ENCODE measurements around the gene BMP8A.

The BMP8A gene

GRCh38 chr1:39571178-39571483 is 79.7 kb downstream of the BMP8A start:
- DNase-seq (ENCODE audit: low spot score): no peak

GRCh38 chr1:39572379-39573096 is 81.1 kb downstream of the BMP8A start:
- no peak for DNase-seq (ENCODE audit: low spot score)

GRCh38 chr1:39573097-39573465 is 81.6 kb downstream of the BMP8A start:
- no peak for DNase-seq (ENCODE audit: low spot score)

GRCh38 chr1:39573736-39574624 is 82.5 kb downstream of the BMP8A start:
- DNase-seq (ENCODE audit: low spot score): no peak

GRCh38 chr1:39574646-39575045 is 83.2 kb downstream of the BMP8A start:
- DNase-seq (ENCODE audit: low spot score): no peak

Data from LoVo (cell line).